ENCODE results near the gene DUSP11. TPM values are rescaled to one million over a fixed set of nuclear protein-coding genes. Genes with fewer than 3 reads are reported as not detected.
"Not testable (repeated sequence)": the region's sequence is repeated elsewhere in the genome, so short reads cannot be mapped to it uniquely, and the experiment has no call there.

The DUSP11 gene
- polyA plus RNA-seq, 1 of the 3 experiments (the other 2 are of a cell fraction), result 14.4 TPM

- TF ChIP-seq RAD21 (IDR thresholded peaks at IDR 0.05; ENCODE audit: low read length), result no peak
- TF ChIP-seq FOXM1 (IDR thresholded peaks at IDR 0.05; ENCODE audit: low read depth), result no peak
- no peak for TF ChIP-seq IRF3 (IDR thresholded peaks at IDR 0.05; ENCODE audit: low read depth, low read length)
- no peak for TF ChIP-seq REST (IDR thresholded peaks at IDR 0.05; ENCODE audit: low read depth, low read length)
- no peak for TF ChIP-seq USF1 (IDR thresholded peaks at IDR 0.05; ENCODE audit: borderline replicate concordance, low read depth)
- TF ChIP-seq CHD2 (IDR thresholded peaks at IDR 0.05; ENCODE audit: low read length, partially characterized antibody), result no peak
Measured at GRCh38 chr2:73718421-73718820, 61.5 kb downstream of the DUSP11 start (continued).

- H4K20me1 ChIP-seq (ENCODE audit: insufficient read depth); H2AFZ ChIP-seq (ENCODE audit: low read depth); H3K9me3 ChIP-seq; H3K27ac ChIP-seq (ENCODE audit: low read depth in 2 of 2, low read length in 1 of 2); H3K79me2 ChIP-seq (ENCODE audit: insufficient read depth); H3K27me3 ChIP-seq (ENCODE audit: insufficient read depth); POLR2A ChIA-PET; H3F3A ChIP-seq (replicated peaks; ENCODE audit: insufficient read depth); H3K9me2 ChIP-seq; H3K4me3 ChIP-seq (ENCODE audit: low read depth in 2 of 2, low read length in 1 of 2); CTCF ChIA-PET; H3K36me3 ChIP-seq (replicated peaks in 1 of 2; ENCODE audit: control insufficient read depth in 1 of 2, insufficient read depth in 2 of 2, low read length in 1 of 2); DNase-seq; H3K4me2 ChIP-seq; H3K9ac ChIP-seq; H3K4me1 ChIP-seq (ENCODE audit: control insufficient read depth in 1 of 2, insufficient read depth in 2 of 2, low read depth in 1 of 2, low read length in 1 of 2): not testable (repeated sequence)
- 59% methylated on average over 3 of the region's 4 CpGs for WGBS (ENCODE audit: low lambda C conversion rate)
Measured at GRCh38 chr2:73717695-73718094, 62.2 kb downstream of the DUSP11 start.

- Histone ChIP-seq H3K27me3 (ENCODE audit: insufficient read depth) (no peaks in the 10 kb centered on the region), H2AFZ (ENCODE audit: low read depth) (peak overlapping the region; percentile 52), H3K4me2 (no peak overlapping the region), H3K79me2 (ENCODE audit: insufficient read depth) (no peaks in the 10 kb centered on the region), H4K20me1 (ENCODE audit: insufficient read depth) (no peaks in the 10 kb centered on the region), H3K4me1 (ENCODE audit: control insufficient read depth in 1 of 2, insufficient read depth in 2 of 2, low read depth in 1 of 2, low read length in 1 of 2) (no peaks in the 10 kb centered on the region), H3K9me2 (no peaks in the 10 kb centered on the region), H3K36me3 (replicated peaks in 1 of 2; ENCODE audit: control insufficient read depth in 1 of 2, insufficient read depth in 2 of 2, low read length in 1 of 2) (no peaks in the 10 kb centered on the region), H3K27ac (ENCODE audit: low read depth in 2 of 2, low read length in 1 of 2) (no peak overlapping the region), H3K4me3 (ENCODE audit: low read depth in 2 of 2, low read length in 1 of 2) (no peak overlapping the region), H3F3A (replicated peaks; ENCODE audit: insufficient read depth) (no peaks in the 10 kb centered on the region), H3K9ac (no peak overlapping the region), H3K9me3 (no peaks in the 10 kb centered on the region)
- POLR2A ChIA-PET, result no interaction called here
- no peak for DNase-seq
- CTCF ChIA-PET, result no interaction called here
- TF ChIP-seq MAX (IDR thresholded peaks at IDR 0.05; ENCODE audit: low read depth), result no peak
- no peak for TF ChIP-seq GATA2 (CRISPR knock-in tag; IDR thresholded peaks at IDR 0.05)
- TF ChIP-seq USF2 (IDR thresholded peaks at IDR 0.05; ENCODE audit: borderline replicate concordance, low read depth, low read length), result no peak
- TF ChIP-seq RXRA (IDR thresholded peaks at IDR 0.05; ENCODE audit: borderline replicate concordance, low read depth), result no peak
- TF ChIP-seq FOXJ3 (CRISPR knock-in tag; IDR thresholded peaks at IDR 0.05), result no peak
- TF ChIP-seq SIN3A (IDR thresholded peaks at IDR 0.05; ENCODE audit: borderline replicate concordance, low read depth, low read length), result no peak
- TF ChIP-seq EP300 (IDR thresholded peaks at IDR 0.05; ENCODE audit: borderline replicate concordance in 1 of 2, low read depth in 1 of 2, low read length in 1 of 2), result no peak
- no peak for TF ChIP-seq POLR2AphosphoS5 (IDR thresholded peaks at IDR 0.05; ENCODE audit: low read depth, low read length)
- TF ChIP-seq TEAD4 (IDR thresholded peaks at IDR 0.05; ENCODE audit: borderline replicate concordance, insufficient read depth), result no peak
- TF ChIP-seq MEF2A (IDR thresholded peaks at IDR 0.05; ENCODE audit: borderline replicate concordance, low read depth), result no peak
- no peak for TF ChIP-seq PBX3 (IDR thresholded peaks at IDR 0.05)
Measured at GRCh38 chr2:73717251-73717606, 62.7 kb downstream of the DUSP11 start.
